ENCODE data around the gene GRB10.
"Not testable (repeated sequence)": the region's sequence is repeated elsewhere in the genome, so short reads cannot be mapped to it uniquely, and the experiment has no call there.

The GRB10 gene

DNA sequence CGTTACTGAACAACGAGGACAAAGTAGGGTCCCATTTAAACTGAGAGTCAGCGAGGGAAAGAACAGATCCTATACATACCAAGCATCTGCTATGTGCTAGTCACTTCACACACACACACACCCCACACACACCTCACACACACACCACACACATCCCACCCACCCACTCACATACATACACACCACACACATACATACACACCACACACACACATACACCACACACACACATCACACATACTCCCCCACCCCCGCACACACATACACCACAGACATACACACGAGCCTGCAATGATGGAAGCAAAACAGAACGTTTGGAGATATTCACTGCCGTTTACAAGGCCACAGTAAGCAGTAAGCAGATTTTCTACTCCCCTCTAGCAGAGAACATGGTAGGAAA lies 607 bp upstream of the GRB10 start:
- no peak for FAIRE-seq
- TF ChIP-seq TAF1 (IDR thresholded peaks at IDR 0.05; ENCODE audit: low read depth, low read length) (no peak), POLR2AphosphoS5 (IDR thresholded peaks at IDR 0.05; ENCODE audit: low read depth, low read length) (no peak), POU2F2 (IDR thresholded peaks at IDR 0.05; ENCODE audit: low read depth, low read length) (no peak), POLR2A (IDR thresholded peaks at IDR 0.05; ENCODE audit: low read depth, low read length) (no peak), SPI1 (IDR thresholded peaks at IDR 0.05; ENCODE audit: low read depth, low read length) (no peak), PAX5 (IDR thresholded peaks at IDR 0.05; ENCODE audit: insufficient read depth, low read length, severe bottlenecking) (no peak)
- DNase-seq (ENCODE audit: insufficient read length, low spot score) = no peak

DNA sequence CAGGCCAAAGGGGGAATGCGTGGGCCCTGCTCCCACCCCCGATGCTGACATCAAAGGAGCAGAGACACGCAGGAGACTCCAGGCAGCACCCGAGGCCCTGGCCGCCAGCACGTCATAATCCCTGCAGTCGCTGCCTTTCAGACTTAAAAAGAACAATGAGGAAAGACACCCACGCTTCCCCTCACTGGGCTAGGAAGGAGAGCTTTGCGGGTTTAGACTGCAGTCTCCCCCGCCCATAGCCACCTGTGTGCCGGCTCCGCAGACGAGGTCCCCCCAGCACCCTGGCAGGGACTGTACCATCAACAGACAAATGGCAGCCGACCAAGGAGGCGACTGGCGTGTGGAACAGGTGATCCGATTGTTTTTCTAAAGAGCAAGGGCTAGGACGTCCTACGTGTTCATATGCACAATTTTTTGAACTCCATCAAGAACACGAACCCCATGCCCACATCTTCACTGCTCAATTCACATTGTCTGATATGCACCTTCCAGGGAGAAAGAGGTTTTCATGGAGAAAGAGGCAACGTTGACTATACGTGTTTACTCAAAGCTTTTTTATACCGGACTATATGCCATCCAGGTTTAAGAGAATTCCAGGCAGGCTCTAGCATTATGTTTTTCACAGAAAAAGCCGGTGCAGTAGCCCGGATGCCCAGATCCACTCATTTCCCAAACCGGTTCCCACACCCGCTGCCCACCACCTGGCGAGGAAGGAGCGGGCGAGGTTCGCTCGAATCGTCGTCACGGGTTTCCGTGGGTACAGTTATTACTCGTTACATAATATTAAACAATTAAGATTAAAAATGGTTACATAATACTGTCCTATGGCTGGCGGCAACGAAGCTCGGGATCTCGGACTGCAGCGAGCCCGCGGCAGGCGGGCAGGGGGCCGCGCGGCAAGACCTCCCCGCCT lies 1.1 kb downstream of the GRB10 start:
- no peak for FAIRE-seq
- DNase-seq (ENCODE audit: insufficient read length, low spot score) = no peak
- no peak for TF ChIP-seq POLR2A (IDR thresholded peaks at IDR 0.05; ENCODE audit: low read depth, low read length)
- no peak for TF ChIP-seq TAF1 (IDR thresholded peaks at IDR 0.05; ENCODE audit: low read depth, low read length)
- TF ChIP-seq POU2F2 (IDR thresholded peaks at IDR 0.05; ENCODE audit: low read depth, low read length) = no peak
- no peak for TF ChIP-seq POLR2AphosphoS5 (IDR thresholded peaks at IDR 0.05; ENCODE audit: low read depth, low read length)
- TF ChIP-seq PAX5 (IDR thresholded peaks at IDR 0.05; ENCODE audit: insufficient read depth, low read length, severe bottlenecking) = no peak
- TF ChIP-seq SPI1 (IDR thresholded peaks at IDR 0.05; ENCODE audit: low read depth, low read length) = no peak

DNA sequence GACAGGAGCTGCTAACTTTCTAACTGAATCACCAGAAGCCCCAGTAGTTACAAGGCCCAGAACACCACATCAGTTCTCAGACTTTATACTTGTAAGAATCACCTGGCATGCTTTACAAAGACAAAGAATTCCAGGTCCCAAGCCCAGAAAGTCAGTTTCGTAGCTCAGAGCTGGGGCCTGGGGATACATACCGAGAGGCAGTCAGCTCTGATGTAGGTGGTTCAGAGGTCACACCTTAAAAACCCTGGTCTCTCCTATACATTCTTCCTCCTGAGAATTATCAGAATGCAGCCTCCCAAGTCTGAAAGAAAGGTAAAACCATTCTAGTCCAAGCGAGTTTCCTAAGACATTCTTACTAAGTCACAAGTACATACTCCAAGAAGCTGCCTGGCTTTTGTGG lies 2.3 kb downstream of the GRB10 start:
- FAIRE-seq = no peak
- no peak for DNase-seq (ENCODE audit: insufficient read length, low spot score)
- TF ChIP-seq PAX5 (IDR thresholded peaks at IDR 0.05; ENCODE audit: insufficient read depth, low read length, severe bottlenecking) (no peak), TAF1 (IDR thresholded peaks at IDR 0.05; ENCODE audit: low read depth, low read length) (no peak), POU2F2 (IDR thresholded peaks at IDR 0.05; ENCODE audit: low read depth, low read length) (no peak), POLR2A (IDR thresholded peaks at IDR 0.05; ENCODE audit: low read depth, low read length) (no peak), POLR2AphosphoS5 (IDR thresholded peaks at IDR 0.05; ENCODE audit: low read depth, low read length) (no peak), SPI1 (IDR thresholded peaks at IDR 0.05; ENCODE audit: low read depth, low read length) (no peak)

DNA sequence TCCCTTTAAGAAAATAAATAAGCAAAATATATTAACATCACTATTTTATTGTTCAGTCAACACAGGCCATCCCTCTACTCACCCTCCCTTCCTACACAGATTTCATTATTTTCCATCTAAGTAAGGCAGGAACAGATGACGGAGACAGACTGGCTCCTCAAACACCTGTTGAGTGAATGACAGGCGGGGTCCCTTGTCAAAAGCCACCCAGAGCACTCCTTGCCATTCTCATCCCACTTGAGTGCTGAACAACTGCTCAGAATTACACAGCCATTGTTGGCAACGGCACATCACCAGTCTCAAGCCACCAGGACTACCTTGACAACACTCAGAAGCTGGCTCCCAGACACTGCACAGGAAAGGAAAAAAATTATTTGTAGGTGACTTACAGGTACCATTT lies 3.3 kb downstream of the GRB10 start:
- DNase-seq (ENCODE audit: insufficient read length, low spot score) (no peak), FAIRE-seq (no peak)
- no peak for TF ChIP-seq PAX5 (IDR thresholded peaks at IDR 0.05; ENCODE audit: insufficient read depth, low read length, severe bottlenecking)
- no peak for TF ChIP-seq SPI1 (IDR thresholded peaks at IDR 0.05; ENCODE audit: low read depth, low read length)
- no peak for TF ChIP-seq POU2F2 (IDR thresholded peaks at IDR 0.05; ENCODE audit: low read depth, low read length)
- TF ChIP-seq POLR2A (IDR thresholded peaks at IDR 0.05; ENCODE audit: low read depth, low read length) = no peak
- TF ChIP-seq POLR2AphosphoS5 (IDR thresholded peaks at IDR 0.05; ENCODE audit: low read depth, low read length) = no peak
- no peak for TF ChIP-seq TAF1 (IDR thresholded peaks at IDR 0.05; ENCODE audit: low read depth, low read length)

DNA sequence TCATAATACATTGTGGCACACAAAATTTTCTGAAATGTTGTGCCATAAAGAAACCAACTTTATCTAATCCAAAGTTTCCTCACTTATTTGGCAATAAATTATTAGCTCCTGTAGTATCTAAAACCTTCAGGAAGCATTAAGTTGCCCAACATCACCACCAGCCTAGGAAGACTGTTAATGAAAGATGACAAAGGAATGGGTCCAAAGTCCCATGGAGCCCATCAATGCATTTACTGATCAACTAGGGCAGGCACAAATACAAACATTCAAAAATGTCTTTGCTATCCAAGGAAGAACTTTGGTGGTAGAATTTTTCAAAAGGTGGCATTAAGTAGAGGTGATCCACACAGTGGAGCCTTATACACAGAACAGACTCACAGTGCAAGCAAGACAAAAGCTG lies 4.5 kb downstream of the GRB10 start:
- TF ChIP-seq POLR2A (IDR thresholded peaks at IDR 0.05; ENCODE audit: low read depth, low read length) (no peak), POLR2AphosphoS5 (IDR thresholded peaks at IDR 0.05; ENCODE audit: low read depth, low read length) (no peak), POU2F2 (IDR thresholded peaks at IDR 0.05; ENCODE audit: low read depth, low read length) (no peak), TAF1 (IDR thresholded peaks at IDR 0.05; ENCODE audit: low read depth, low read length) (no peak), SPI1 (IDR thresholded peaks at IDR 0.05; ENCODE audit: low read depth, low read length) (no peak), PAX5 (IDR thresholded peaks at IDR 0.05; ENCODE audit: insufficient read depth, low read length, severe bottlenecking) (no peak)
- DNase-seq (ENCODE audit: insufficient read length, low spot score) (no peak), FAIRE-seq (no peak)

DNA sequence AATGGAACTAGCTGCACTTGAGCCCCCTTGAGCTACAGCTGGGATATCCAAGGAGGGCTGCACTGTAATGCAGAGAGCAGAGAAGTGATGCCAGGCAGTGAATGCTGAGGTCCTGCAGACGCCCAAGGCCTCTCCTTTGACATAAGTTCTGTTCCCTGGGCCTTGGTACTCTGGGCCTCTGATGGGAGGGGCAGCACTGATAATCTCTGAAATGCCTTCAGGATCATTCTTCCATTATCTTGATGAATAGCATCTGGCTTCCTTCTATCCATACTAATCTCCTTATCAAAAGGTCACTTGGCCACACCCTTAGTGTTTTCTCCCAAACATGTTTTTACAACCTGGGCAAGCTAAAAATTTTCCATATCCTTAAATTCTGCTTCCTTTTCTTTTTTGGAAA lies 6.9 kb downstream of the GRB10 start:
- DNase-seq (ENCODE audit: insufficient read length, low spot score) = no peak
- no peak for FAIRE-seq
- TF ChIP-seq PAX5 (IDR thresholded peaks at IDR 0.05; ENCODE audit: insufficient read depth, low read length, severe bottlenecking) (no peak), POLR2AphosphoS5 (IDR thresholded peaks at IDR 0.05; ENCODE audit: low read depth, low read length) (no peak), POU2F2 (IDR thresholded peaks at IDR 0.05; ENCODE audit: low read depth, low read length) (no peak), TAF1 (IDR thresholded peaks at IDR 0.05; ENCODE audit: low read depth, low read length) (no peak), POLR2A (IDR thresholded peaks at IDR 0.05; ENCODE audit: low read depth, low read length) (no peak), SPI1 (IDR thresholded peaks at IDR 0.05; ENCODE audit: low read depth, low read length) (no peak)

DNA sequence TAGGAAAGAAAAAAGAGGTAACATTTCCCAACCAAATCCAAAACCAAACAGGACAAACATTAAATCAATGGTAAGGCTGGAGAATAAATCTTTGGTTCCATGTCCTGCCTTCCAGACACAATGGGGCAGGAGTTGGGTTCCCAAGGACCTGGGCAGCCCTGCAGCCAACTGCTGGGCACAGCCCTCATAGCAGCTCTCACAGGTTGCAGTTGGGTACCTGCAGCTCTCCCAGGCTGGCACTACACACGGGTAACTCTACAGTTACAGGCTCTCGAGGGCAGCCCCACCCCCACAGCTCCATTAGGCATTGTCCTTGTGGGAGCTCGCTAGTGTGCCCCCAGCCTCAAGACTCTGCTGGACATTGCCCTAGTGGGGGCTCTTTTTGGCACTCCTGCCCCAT lies 7.5 kb downstream of the GRB10 start:
- no peak for FAIRE-seq
- TF ChIP-seq SPI1 (IDR thresholded peaks at IDR 0.05; ENCODE audit: low read depth, low read length) = no peak
- TF ChIP-seq POLR2A (IDR thresholded peaks at IDR 0.05; ENCODE audit: low read depth, low read length) = no peak
- no peak for TF ChIP-seq POU2F2 (IDR thresholded peaks at IDR 0.05; ENCODE audit: low read depth, low read length)
- no peak for TF ChIP-seq TAF1 (IDR thresholded peaks at IDR 0.05; ENCODE audit: low read depth, low read length)
- TF ChIP-seq PAX5 (IDR thresholded peaks at IDR 0.05; ENCODE audit: insufficient read depth, low read length, severe bottlenecking) = no peak
- no peak for TF ChIP-seq POLR2AphosphoS5 (IDR thresholded peaks at IDR 0.05; ENCODE audit: low read depth, low read length)
- no peak for DNase-seq (ENCODE audit: insufficient read length, low spot score)

DNA sequence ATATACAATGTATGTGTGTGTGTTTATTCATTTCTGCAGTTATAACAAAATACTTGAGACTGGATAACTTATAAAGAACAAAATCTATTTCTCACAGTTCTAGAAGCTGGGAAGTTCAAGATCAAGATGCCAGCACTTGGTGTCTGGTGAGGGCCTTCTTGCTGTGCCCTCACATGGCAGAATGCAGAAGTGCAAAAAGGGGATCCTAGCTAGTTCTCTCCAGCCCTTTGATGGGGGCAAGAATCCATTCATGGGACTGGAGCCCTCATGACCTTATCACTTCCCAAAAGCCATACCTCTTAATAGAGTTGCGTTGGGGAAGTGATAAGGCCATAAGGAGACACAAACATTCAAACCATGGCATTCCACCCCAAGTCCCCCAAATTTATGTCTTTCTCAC lies 8.4 kb downstream of the GRB10 start:
- DNase-seq (ENCODE audit: insufficient read length, low spot score) = no peak
- FAIRE-seq = no peak
- TF ChIP-seq SPI1 (IDR thresholded peaks at IDR 0.05; ENCODE audit: low read depth, low read length) (no peak), TAF1 (IDR thresholded peaks at IDR 0.05; ENCODE audit: low read depth, low read length) (no peak), POLR2A (IDR thresholded peaks at IDR 0.05; ENCODE audit: low read depth, low read length) (no peak), POLR2AphosphoS5 (IDR thresholded peaks at IDR 0.05; ENCODE audit: low read depth, low read length) (no peak), POU2F2 (IDR thresholded peaks at IDR 0.05; ENCODE audit: low read depth, low read length) (no peak)

DNA sequence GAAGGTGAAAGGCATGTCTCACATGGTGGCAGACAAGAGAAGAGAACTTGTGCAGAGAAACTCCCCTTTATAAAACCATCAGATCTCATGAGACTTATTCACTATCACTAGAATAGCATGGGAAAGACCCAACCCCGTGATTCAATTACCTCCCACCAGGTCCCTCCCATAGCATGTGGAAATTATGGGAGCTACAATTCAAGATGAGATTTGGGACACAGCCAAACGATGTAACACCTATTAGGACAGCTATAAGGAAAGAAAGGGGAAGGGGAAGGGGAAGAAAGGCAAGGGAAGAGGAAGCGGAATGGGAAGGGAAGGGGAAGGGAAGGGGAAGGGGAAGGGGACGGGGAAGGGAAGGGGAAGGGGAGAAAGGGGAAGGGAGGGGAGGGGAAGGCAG lies 9.6 kb downstream of the GRB10 start:
- not testable (repeated sequence) for DNase-seq (ENCODE audit: insufficient read length, low spot score); FAIRE-seq

Measured in GM12891 (cell line).